Fibroblast of lung (primary cell): ENCODE data around the gene RNF113B. TPM values are rescaled to one million over a fixed set of nuclear protein-coding genes. Genes with fewer than 3 reads are reported as not detected.

Experiments
- DNase-seq, 2 donors: peaks; one replicate each; pipeline versions ENCODE4 v3.0.0 to v3.0.0-alpha.2; 2010; ENCODE audit warnings: low read depth in 2 of 2
- H2AFZ ChIP-seq: 2 replicates; pipeline ENCODE4 v1.5.1; 2012; ENCODE audit warnings: low read length, control low read depth, inconsistent platforms
- H3K27ac ChIP-seq: 2 replicates; pipeline ENCODE4 v1.5.1; 2011; ENCODE audit warnings: low read length, control low read depth; ENCODE audit not compliant: insufficient read depth
- H3K27me3 ChIP-seq: 2 replicates; pipeline ENCODE4 v1.5.1; 2011; ENCODE audit warnings: mild to moderate bottlenecking, low read length; ENCODE audit not compliant: control insufficient read depth, insufficient read depth
- H3K36me3 ChIP-seq: 2 replicates; pipeline ENCODE4 v1.5.1; 2011; ENCODE audit warnings: low read length; ENCODE audit not compliant: control insufficient read depth, insufficient read depth
- H3K4me1 ChIP-seq: 2 replicates; pipeline ENCODE4 v1.5.1; 2011; ENCODE audit warnings: low read length; ENCODE audit not compliant: control insufficient read depth, insufficient read depth; ENCODE audit errors: extremely low read depth
- H3K4me2 ChIP-seq: 2 replicates; pipeline ENCODE4 v1.5.1; 2011; ENCODE audit warnings: low read length, control low read depth; ENCODE audit not compliant: insufficient read depth; ENCODE audit errors: extremely low read depth
- H3K4me3 ChIP-seq, 4 experiments: fragments of 200-600 bp in 1 of 4; sonication (generic) in 1 of 4; replicated peaks in 1 of 4; 2 replicates each; pipeline ENCODE4 v1.5.1; 2011 to 2016; ENCODE audit warnings: low read length in 4 of 4, low read depth in 3 of 4, mild to moderate bottlenecking in 3 of 4, control low read depth in 2 of 4, inconsistent platforms in 1 of 4, mixed read lengths in 1 of 4; ENCODE audit not compliant: insufficient read depth in 1 of 4; ENCODE audit errors: control extremely low read depth in 1 of 4
- H3K79me2 ChIP-seq: 2 replicates; pipeline ENCODE4 v1.5.1; 2012; ENCODE audit warnings: mild to moderate bottlenecking, low read length, inconsistent platforms; ENCODE audit not compliant: control insufficient read depth, insufficient read depth
- H3K9ac ChIP-seq: 2 replicates; pipeline ENCODE4 v1.5.1; 2011; ENCODE audit warnings: mild to moderate bottlenecking, low read length, control low read depth; ENCODE audit not compliant: insufficient read depth
- H3K9me3 ChIP-seq: 2 replicates; pipeline ENCODE4 v1.5.1; 2012; ENCODE audit warnings: low read depth, low read length; ENCODE audit not compliant: control insufficient read depth, insufficient read depth
- H4K20me1 ChIP-seq: 2 replicates; pipeline ENCODE4 v1.5.1; 2011; ENCODE audit warnings: low read length; ENCODE audit not compliant: control insufficient read depth, insufficient read depth; ENCODE audit errors: extremely low read depth
- CTCF ChIP-seq, 2 donors: IDR thresholded peaks in 1 of 2; conservative IDR thresholded peaks in 1 of 2; 1 replicate in 1 of 2; 2 replicates in 1 of 2; pipeline ENCODE4 v1.5.1; 2011 to 2012; ENCODE audit warnings: low read length in 2 of 2, control low read depth in 1 of 2, inconsistent platforms in 1 of 2, low read depth in 1 of 2, mild to moderate bottlenecking in 1 of 2
- EZH2 ChIP-seq: IDR thresholded peaks from 2 replicates; pipeline ENCODE4 v1.5.1; 2012; ENCODE audit warnings: low read length, control low read depth, mild to moderate bottlenecking; ENCODE audit errors: missing control alignments
- polyA plus RNA-seq, 2 donors: library from polyadenylated mRNA; depleted of rRNA in 1 of 2; stranded (reverse) in 1 of 2; unstranded in 1 of 2; fragments of >200 nt; gene quantifications; 2 replicates each; pipeline ENCODE4 v1.2.1, GENCODE V29; 2011 to 2012; ENCODE audit warnings: missing spikeins in 1 of 2
- total RNA-seq: library from RNA; depleted of rRNA; stranded (reverse); fragments of >200 nt; gene quantifications from 2 replicates; pipeline ENCODE4 v1.2.1, GENCODE V29; 2014

Gene RNF113B
- total and polyA plus RNA-seq, 2 donors (not counting 1 experiment from before 2014, with no cell fraction given), result not detected

GRCh38 chr13:98147521-98147920 is 29.5 kb downstream of the RNF113B start:
- Histone ChIP-seq H3K9ac (no peak overlapping the region), H3K4me3 (no peak overlapping the region), H3K27me3 (no peaks in the 10 kb centered on the region), H3K27ac (no peak overlapping the region), H3K4me1 (peaks cover 21% of the 10 kb centered on the region), H3K4me2 (peak overlapping the region; percentile 54), H3K9me3 (no peaks in the 10 kb centered on the region), H2AFZ (no peak overlapping the region), H4K20me1 (no peaks in the 10 kb centered on the region), H3K79me2 (peaks cover 76% of the 10 kb centered on the region), H3K36me3 (no peaks in the 10 kb centered on the region)
- peak in 1 of 2 donors; percentile 14 for TF ChIP-seq CTCF (conservative IDR thresholded peaks at IDR 0.05 in 1 of 2, IDR thresholded peaks at IDR 0.05 in 1 of 2; ENCODE audit: low read depth in 1 of 2, low read length in 2 of 2)
- TF ChIP-seq EZH2, result no peak
- peak in 1 of 2 donors; percentile 37 for DNase-seq

DNA sequence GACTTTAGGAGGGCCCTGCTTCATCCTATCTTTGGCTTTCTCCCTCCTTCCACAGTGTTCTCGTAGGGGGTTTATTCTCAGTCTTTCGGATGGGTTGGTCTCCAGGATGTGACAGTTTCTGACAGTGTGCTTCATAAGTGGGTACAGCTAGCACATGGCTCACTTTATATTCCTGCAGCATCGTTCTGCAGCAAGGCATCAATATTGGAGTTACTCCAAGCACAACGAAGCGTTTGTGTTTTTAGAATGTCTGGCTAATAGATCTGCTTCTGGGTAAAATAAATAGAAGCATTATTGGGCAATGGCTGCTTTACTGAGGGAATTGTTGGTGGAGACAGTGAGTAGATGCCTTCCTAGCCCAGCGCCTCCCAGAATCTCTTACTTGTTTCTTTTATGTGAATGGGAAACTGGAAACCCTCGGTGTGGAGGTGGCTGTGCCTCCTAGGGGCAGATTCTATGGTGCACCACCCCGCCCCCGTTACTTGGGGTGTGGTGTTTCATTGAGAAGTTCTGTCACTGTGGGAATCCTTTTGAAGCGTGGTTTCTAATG is 32.2 kb downstream of the RNF113B start:
- H3K4me2 ChIP-seq, result peak overlapping the region; percentile 99
- no peaks in the 10 kb centered on the region for H3K27me3 ChIP-seq
- no peaks in the 10 kb centered on the region for H3K9me3 ChIP-seq
- peaks cover 57% of the 10 kb centered on the region for H3K79me2 ChIP-seq
- TF ChIP-seq EZH2 (no peak), CTCF (conservative IDR thresholded peaks at IDR 0.05 in 1 of 2, IDR thresholded peaks at IDR 0.05 in 1 of 2; ENCODE audit: low read depth in 1 of 2, low read length in 2 of 2) (peak; percentile 24 to 42)
- H3K27ac ChIP-seq, result peak overlapping the region; percentile 85
- DNase-seq, result peak; percentile 62 to 77
- H3K4me3 ChIP-seq, result peak overlapping the region; percentile 66 to 95 (median 82)
- H2AFZ ChIP-seq, result no peak overlapping the region
- peak overlapping the region; percentile 89 for H3K9ac ChIP-seq
- H3K4me1 ChIP-seq, result peaks cover 21% of the 10 kb centered on the region
- H3K36me3 ChIP-seq, result no peaks in the 10 kb centered on the region
- no peaks in the 10 kb centered on the region for H4K20me1 ChIP-seq

DNA sequence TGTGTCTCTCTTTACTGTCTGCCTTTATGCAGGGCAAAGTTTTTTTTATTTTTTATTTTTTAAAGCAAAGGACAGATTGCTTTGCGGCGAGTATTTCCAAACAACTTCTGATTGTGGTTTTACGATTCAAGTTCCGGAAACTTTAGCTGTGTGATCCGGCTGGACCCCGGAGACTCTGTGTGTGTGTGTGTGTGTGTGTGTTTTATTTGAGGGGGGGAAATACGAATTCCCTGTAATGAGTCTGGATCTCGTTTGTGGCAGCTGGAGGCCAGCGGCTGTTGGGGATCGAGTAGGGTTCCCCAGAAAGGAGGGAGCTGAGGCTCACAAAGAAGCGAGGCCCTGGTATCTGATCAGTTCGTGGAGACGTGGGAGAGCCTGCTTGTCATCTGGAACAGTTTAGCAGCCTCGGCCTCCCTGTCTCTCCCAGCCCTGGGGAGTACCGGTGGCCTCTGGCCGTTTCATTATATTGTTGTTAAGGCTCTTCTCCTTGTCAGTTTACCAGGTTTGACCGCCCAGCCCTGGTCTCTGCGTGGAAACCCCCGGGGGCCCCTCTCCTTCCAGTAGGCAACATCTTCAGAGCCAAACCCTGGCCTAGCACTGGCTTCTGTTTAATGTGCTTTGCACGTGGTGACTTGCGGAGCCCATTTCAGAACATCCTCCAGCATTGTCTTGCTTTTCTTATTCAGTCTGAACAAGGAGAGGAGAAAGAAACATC is 32.9 kb downstream of the RNF113B start:
- H3K4me3 ChIP-seq, result peak overlapping the region; percentile 66 to 95 (median 82)
- TF ChIP-seq EZH2 (no peak), CTCF (conservative IDR thresholded peaks at IDR 0.05 in 1 of 2, IDR thresholded peaks at IDR 0.05 in 1 of 2; ENCODE audit: low read depth in 1 of 2, low read length in 2 of 2) (no peak)
- H3K9ac ChIP-seq, result peak overlapping the region; percentile 89
- H4K20me1 ChIP-seq, result no peaks in the 10 kb centered on the region
- H3K9me3 ChIP-seq, result no peaks in the 10 kb centered on the region
- H3K4me1 ChIP-seq, result peaks cover 21% of the 10 kb centered on the region
- peak overlapping the region; percentile 85 for H3K27ac ChIP-seq
- H3K27me3 ChIP-seq, result no peaks in the 10 kb centered on the region
- DNase-seq, result peak; percentile 46 to 52
- peak overlapping the region; percentile 99 for H3K4me2 ChIP-seq
- peaks cover 53% of the 10 kb centered on the region for H3K79me2 ChIP-seq
- no peaks in the 10 kb centered on the region for H3K36me3 ChIP-seq
- H2AFZ ChIP-seq, result no peak overlapping the region
